HG03354 (cell line): Measurements from ENCODE around the gene MDK.
A peak's percentile ranks its signal among the peaks of the same experiment; 100 is the strongest.

Experiments used
- ATAC-seq: cut with Tn5 transposase; IDR thresholded peaks from one replicate; pipeline ENCODE4 v1.9.1; 2021; ENCODE audit warnings: mild to moderate bottlenecking; ENCODE audit not compliant: unreplicated experiment, poor library complexity, severe bottlenecking

Gene MDK

GRCh38 chr11:46346886-46347636 lies 34.4 kb upstream of the MDK start, which contains the start of gene DGKZ:
Gene DGKZ (plus strand): TSS chr11:46347463. CDS start chr11:46347660, 197 bp downstream.
- peak; percentile 68 for ATAC-seq

- no peak for ATAC-seq
These were observed 33.7 kb upstream of the MDK start for GRCh38 chr11:46347637-46348311.

- ATAC-seq = no peak
These were observed 32.7 kb upstream of the MDK start for GRCh38 chr11:46348566-46349401.

DNA sequence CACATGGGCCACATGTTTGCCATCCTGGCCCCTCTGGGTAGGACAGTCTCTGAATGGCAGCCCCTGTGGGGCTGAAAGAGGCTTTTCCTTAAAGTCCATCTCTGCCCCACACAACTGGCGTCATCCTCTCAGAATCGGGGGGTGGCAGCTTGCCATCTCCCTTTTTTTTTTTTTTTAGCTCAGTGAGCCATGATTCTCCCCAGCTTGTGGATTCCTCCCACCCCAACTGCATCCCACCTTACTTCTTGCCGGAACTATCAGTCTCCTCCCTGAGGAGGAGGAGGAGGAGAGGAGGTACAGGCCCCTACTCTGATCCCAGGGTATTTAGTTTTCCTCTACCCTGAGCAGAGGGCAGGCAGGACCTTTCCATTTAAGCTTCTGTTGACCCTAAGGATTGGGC lies 30.8 kb upstream of the MDK start:
- no peak for ATAC-seq

- ATAC-seq = no peak
These were observed 30.3 kb upstream of the MDK start for GRCh38 chr11:46351148-46351547.

GRCh38 chr11:46351606-46352005 lies 29.9 kb upstream of the MDK start:
- ATAC-seq = no peak

- ATAC-seq = no peak
These were observed 29.2 kb upstream of the MDK start for GRCh38 chr11:46352063-46352841.

- no peak for ATAC-seq
These were observed 27.8 kb upstream of the MDK start for GRCh38 chr11:46353698-46354097.

- no peak for ATAC-seq
These were observed 24.5 kb upstream of the MDK start for GRCh38 chr11:46356924-46357482.

GRCh38 chr11:46357483-46357936 lies 24.0 kb upstream of the MDK start:
- no peak for ATAC-seq

DNA sequence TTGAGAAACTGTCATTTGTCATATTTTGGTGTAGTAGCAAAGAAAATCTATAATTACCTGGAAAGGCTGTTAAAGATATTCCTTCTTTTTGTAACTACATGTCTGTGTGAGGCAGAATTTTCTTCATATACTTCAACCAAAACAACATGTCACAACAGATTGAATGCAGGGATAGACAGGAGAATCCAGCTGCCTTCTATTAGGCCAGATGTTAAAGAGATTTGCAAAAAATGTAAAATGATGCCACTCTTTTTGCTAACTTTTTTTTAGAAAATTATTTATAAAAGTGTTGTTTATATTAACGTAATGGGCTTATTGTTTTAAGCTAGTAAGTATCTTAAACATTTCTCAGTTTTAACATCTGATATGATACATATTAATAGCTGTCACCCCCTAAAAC lies 21.5 kb upstream of the MDK start:
- no peak for ATAC-seq

- peak; percentile 20 for ATAC-seq
These were observed 20.6 kb upstream of the MDK start for GRCh38 chr11:46360878-46361277.

DNA sequence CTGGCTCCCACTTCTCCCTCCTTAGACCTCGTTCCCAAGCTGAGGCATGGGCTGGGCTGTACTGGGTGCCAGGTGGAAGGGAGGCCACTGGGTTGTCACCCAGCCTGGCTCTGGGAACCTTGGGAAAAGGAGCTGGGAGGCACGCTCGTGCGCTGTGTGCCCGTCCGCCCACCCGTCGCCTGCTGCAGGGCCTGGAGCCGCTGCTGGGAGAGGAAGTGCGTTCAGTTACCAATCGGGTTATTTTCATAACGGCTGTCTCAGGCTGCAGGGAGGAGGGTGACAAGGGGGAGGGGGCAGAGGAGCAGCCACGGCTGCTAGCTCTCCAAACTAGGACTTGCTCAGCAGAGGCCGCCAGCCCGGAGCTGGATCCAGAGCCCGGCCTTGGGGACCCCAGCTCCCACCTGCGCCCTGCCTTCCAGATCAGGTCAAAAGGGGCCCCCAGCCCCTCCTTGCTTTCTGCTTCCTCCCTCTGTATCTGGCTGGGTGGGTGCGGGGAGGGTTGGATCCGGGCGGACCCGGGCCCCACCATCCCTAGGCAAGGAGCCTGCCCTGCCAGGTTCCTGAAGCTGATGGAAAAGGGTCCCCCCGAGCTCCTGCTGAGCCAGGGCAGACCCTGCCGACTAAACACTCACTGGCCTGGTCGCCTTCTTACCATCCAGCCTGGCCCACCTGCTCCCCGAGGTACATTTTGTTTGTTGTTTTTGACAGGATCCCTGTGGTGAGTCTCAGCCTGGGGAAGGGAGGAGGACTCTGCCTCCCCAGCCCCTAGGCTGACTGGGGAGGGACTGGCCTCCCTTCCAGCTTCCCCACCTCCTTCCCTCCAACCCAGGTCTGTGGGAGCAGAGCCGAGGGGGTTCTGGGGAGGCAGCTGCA lies 19.9 kb upstream of the MDK start:
- ATAC-seq = peak; percentile 93

DNA sequence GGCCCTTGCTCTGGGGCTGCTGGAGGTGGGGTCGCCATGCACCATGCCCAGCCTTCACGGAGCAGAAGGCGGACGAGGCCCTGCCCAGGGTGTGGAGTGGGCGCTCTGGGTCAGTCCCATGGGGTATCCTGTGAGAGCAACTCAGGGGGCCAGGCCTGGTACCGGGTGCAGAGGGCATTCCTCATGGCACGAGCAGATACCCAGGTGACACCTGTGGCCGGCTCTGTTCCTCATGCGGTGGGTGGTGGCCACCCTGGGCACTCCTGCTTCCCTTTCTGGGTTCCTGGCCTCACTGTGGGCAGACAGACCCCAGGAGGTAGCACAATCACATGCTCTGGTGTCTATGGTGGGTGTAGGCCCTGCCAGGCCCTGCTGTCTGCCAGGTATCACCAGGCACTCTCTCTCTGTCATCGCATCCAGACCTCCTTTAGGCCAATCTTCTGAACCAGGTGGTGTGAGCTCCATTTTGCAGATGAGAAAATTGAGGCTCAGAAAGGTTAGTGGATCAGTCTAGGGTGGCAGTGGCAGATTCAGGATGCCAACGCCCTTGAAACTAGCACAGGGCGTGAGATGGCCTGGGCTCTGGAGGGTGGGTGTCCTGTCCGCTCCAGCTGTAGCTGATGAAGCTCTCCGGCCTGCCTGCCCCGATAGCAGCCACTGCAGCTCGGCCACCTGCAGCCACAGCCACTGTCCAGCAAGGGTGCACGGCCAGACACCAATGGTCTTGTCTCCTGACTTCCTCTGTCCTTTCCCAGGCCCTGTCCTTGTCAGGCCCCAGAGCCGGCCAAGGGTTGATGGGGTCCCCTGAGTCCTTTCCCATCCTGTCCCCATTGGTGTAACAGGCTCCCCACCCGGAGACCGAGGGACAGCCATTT lies 19.1 kb upstream of the MDK start:
- no peak for ATAC-seq

DNA sequence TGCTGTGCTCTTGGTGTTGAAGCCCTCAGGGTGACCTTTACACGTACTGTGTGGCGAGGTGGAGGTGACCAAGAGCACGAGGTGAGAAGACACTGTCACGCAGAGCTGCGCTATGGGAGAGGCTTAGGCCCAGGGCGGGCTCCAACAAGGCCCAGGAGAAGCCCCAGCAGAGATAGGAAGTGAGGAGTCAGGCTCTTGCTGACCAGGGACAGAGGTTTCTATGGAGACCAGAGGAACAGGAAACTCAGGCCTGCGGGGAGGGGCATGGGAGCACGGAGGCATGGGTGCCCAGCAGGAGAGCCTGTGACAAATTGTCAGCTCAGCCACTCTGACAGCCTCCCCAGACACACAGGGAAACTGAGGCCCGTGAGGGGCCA lies 18.4 kb upstream of the MDK start:
- no peak for ATAC-seq

DNA sequence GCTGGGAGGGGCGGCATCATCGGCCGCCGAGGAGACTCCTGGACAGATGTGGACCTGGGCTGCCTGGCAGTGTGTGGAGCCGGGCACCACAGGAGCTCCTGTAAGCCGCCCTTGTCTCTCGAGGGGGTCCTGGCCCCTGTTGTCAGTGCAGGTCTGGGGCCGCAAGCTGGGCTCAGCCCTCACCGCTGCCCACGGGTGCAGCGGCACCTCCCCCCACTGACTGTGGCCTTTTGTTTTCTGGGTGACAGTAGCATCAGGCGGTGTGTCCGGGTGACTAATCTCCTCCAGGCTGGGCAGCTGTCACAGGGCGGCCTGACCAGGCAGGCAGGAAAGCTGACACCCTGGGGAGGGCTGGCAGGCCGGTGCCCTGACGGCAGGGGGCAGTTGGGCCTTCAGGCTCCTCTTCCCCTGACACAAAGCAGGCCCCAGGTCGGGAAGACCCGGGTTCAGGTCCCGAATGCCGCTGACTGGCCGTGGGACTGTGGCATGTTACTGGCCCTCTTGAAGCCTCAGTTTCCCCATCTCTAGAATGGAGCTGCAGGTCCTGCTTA lies 17.9 kb upstream of the MDK start:
- ATAC-seq = no peak

GRCh38 chr11:46364056-46364455 lies 17.4 kb upstream of the MDK start:
- ATAC-seq = no peak
